Adipocyte (in vitro differentiated cells): ENCODE results near the gene LRRC4B.

Experiments used
- DNase-seq: peaks from one replicate; pipeline ENCODE4 v3.0.0-alpha.2; 2015; ENCODE audit warnings: low read depth
- H3K27me3 ChIP-seq: replicated peaks from 2 replicates; pipeline ENCODE4 v1.7.0; 2013; ENCODE audit warnings: mild to moderate bottlenecking, low read length, moderate library complexity; ENCODE audit not compliant: control insufficient read depth, insufficient read depth
- H3K36me3 ChIP-seq: 2 replicates; pipeline ENCODE4 v1.7.0; 2013; ENCODE audit warnings: low read length, mild to moderate bottlenecking, moderate library complexity; ENCODE audit not compliant: control insufficient read depth, insufficient read depth, severe bottlenecking
- H3K4me1 ChIP-seq: 2 replicates; pipeline ENCODE4 v1.7.0; 2013; ENCODE audit warnings: mild to moderate bottlenecking, low read length, moderate library complexity; ENCODE audit not compliant: control insufficient read depth, insufficient read depth
- H3K4me3 ChIP-seq: 2 replicates; pipeline ENCODE4 v1.7.0; 2013; ENCODE audit warnings: mild to moderate bottlenecking, low read length, moderate library complexity
- H3K9ac ChIP-seq: 2 replicates; pipeline ENCODE4 v1.7.0; 2013; ENCODE audit warnings: mild to moderate bottlenecking, low read length, moderate library complexity
- H3K9me3 ChIP-seq: 2 replicates; pipeline ENCODE4 v1.7.0; 2013; ENCODE audit warnings: mild to moderate bottlenecking, low read length, moderate library complexity; ENCODE audit not compliant: control insufficient read depth

The LRRC4B gene

GRCh38 chr19:50557009-50557613, 11.1 kb downstream of the LRRC4B start:
- H3K4me1 ChIP-seq: peaks cover 2% of the 10 kb centered on the region
- no peak overlapping the region for H3K4me3 ChIP-seq
- H3K36me3 ChIP-seq: no peaks in the 10 kb centered on the region
- no peak overlapping the region for H3K9ac ChIP-seq
- H3K27me3 ChIP-seq: peaks cover 51% of the 10 kb centered on the region
- DNase-seq: no peak
- H3K9me3 ChIP-seq: no peaks in the 10 kb centered on the region

- Histone ChIP-seq H3K9me3 (no peaks in the 10 kb centered on the region), H3K36me3 (no peaks in the 10 kb centered on the region), H3K4me3 (peak overlapping the region; percentile 64), H3K4me1 (peaks cover 2% of the 10 kb centered on the region), H3K27me3 (peaks cover 54% of the 10 kb centered on the region), H3K9ac (no peak overlapping the region)
- peak; percentile 90 for DNase-seq
Measured at GRCh38 chr19:50556282-50557008, 11.8 kb downstream of the LRRC4B start.

GRCh38 chr19:50555450-50556281, 12.6 kb downstream of the LRRC4B start:
- Histone ChIP-seq H3K9me3 (no peaks in the 10 kb centered on the region), H3K4me3 (no peak overlapping the region), H3K9ac (no peak overlapping the region), H3K27me3 (peaks cover 54% of the 10 kb centered on the region), H3K36me3 (no peaks in the 10 kb centered on the region), H3K4me1 (peaks cover 2% of the 10 kb centered on the region)
- DNase-seq: no peak

GRCh38 chr19:50555033-50555432, 13.2 kb downstream of the LRRC4B start:
- Histone ChIP-seq H3K27me3 (peaks cover 54% of the 10 kb centered on the region), H3K9ac (no peak overlapping the region), H3K36me3 (no peaks in the 10 kb centered on the region), H3K9me3 (no peaks in the 10 kb centered on the region), H3K4me3 (no peak overlapping the region), H3K4me1 (peaks cover 2% of the 10 kb centered on the region)
- no peak for DNase-seq

- H3K27me3 ChIP-seq: peaks cover 52% of the 10 kb centered on the region
- H3K9ac ChIP-seq: no peak overlapping the region
- no peaks in the 10 kb centered on the region for H3K36me3 ChIP-seq
- H3K4me3 ChIP-seq: no peak overlapping the region
- H3K9me3 ChIP-seq: no peaks in the 10 kb centered on the region
- H3K4me1 ChIP-seq: peaks cover 2% of the 10 kb centered on the region
- no peak for DNase-seq
Measured at GRCh38 chr19:50554212-50554611, 14.0 kb downstream of the LRRC4B start.

GRCh38 chr19:50553134-50553703, 15.0 kb downstream of the LRRC4B start:
- no peak overlapping the region for H3K4me3 ChIP-seq
- H3K4me1 ChIP-seq: peaks cover 2% of the 10 kb centered on the region
- no peaks in the 10 kb centered on the region for H3K9me3 ChIP-seq
- no peak for DNase-seq
- peaks cover 46% of the 10 kb centered on the region for H3K27me3 ChIP-seq
- no peak overlapping the region for H3K9ac ChIP-seq
- H3K36me3 ChIP-seq: no peaks in the 10 kb centered on the region

- DNase-seq: no peak
- H3K9me3 ChIP-seq: no peaks in the 10 kb centered on the region
- no peak overlapping the region for H3K4me3 ChIP-seq
- peaks cover 2% of the 10 kb centered on the region for H3K4me1 ChIP-seq
- no peak overlapping the region for H3K9ac ChIP-seq
- H3K27me3 ChIP-seq: peaks cover 46% of the 10 kb centered on the region
- H3K36me3 ChIP-seq: no peaks in the 10 kb centered on the region
Measured at GRCh38 chr19:50552540-50552939, 15.7 kb downstream of the LRRC4B start.

DNA sequence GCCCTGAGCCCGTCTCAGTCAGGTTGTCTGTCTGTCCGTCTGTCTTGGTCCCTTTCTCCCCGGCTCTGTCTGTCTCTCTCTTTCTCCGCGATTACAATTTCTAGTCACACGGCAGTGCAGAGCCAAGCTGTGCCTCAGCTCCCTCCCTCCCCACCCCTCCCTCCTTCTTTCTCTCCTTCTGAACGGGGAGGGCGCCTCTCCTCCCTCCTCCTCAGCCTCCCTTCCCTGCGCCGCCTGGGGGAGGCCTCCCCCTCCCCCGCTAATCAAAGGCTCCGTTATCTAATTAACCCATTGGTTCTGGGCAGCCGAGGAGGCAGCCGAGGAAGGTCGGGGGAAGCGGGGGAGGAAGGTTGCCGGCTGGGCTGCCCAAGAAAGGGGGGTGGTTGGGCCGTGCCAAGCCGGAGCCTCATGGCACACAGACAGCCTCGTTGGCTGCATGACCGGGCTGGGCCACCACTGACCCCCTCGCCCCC, 16.5 kb downstream of the LRRC4B start:
- Histone ChIP-seq H3K4me3 (no peak overlapping the region), H3K27me3 (peaks cover 47% of the 10 kb centered on the region)
- DNase-seq: peak; percentile 20

GRCh38 chr19:50551034-50551714, 17.1 kb downstream of the LRRC4B start:
- Histone ChIP-seq H3K27me3 (peaks cover 44% of the 10 kb centered on the region), H3K4me3 (no peak overlapping the region), H3K9ac (no peak overlapping the region), H3K9me3 (no peaks in the 10 kb centered on the region), H3K4me1 (no peaks in the 10 kb centered on the region), H3K36me3 (no peaks in the 10 kb centered on the region)
- DNase-seq: no peak

More for the DNA sequence above, 16.5 kb downstream of the LRRC4B start:
- Histone ChIP-seq H3K9me3 (no peaks in the 10 kb centered on the region), H3K9ac (no peak overlapping the region), H3K4me1 (peaks cover 2% of the 10 kb centered on the region), H3K36me3 (no peaks in the 10 kb centered on the region)

GRCh38 chr19:50550594-50550966, 17.7 kb downstream of the LRRC4B start:
- Histone ChIP-seq H3K9me3 (no peaks in the 10 kb centered on the region), H3K4me3 (no peak overlapping the region), H3K4me1 (no peaks in the 10 kb centered on the region), H3K9ac (no peak overlapping the region), H3K36me3 (no peaks in the 10 kb centered on the region), H3K27me3 (peaks cover 41% of the 10 kb centered on the region)
- DNase-seq: no peak
